Activated B cell treated with CpG ODN at 0.5 μM for 24 hours (primary cell): Measurements from ENCODE around the gene VSX2. TPM values are rescaled to one million over a fixed set of nuclear protein-coding genes. Genes with fewer than 3 reads are reported as not detected.

Experiments
- ATAC-seq: fragments of 200-7000 bp; cut with Tn5 transposase; one replicate; pipeline ENCODE4 v1.10.0; 2021; ENCODE audit warnings: low read depth, mild to moderate bottlenecking, moderate library complexity
- CTCF ChIA-PET: fragments of 350-600 bp; sonication (Branson Sonifier 250); formaldehyde crosslinking; loops from one replicate; lab custom pipeline; 2021; ENCODE audit warnings: antibody characterized with exemption; lab: Charles Lee
- POLR2A ChIA-PET: fragments of 350-600 bp; sonication (Branson Sonifier 250); formaldehyde crosslinking; loops from one replicate; lab custom pipeline; 2021; ENCODE audit warnings: antibody characterized with exemption; lab: Charles Lee
- DNase-seq: peaks from one replicate; pipeline ENCODE4 v3.0.0; 2022
- H3K27ac Mint-ChIP-seq: one replicate; pipeline ENCODE4 v1.8.0; 2020; ENCODE audit warnings: mixed read lengths
- H3K27me3 Mint-ChIP-seq: one replicate; pipeline ENCODE4 v1.8.0; 2021; ENCODE audit warnings: mixed read lengths
- H3K36me3 Mint-ChIP-seq: one replicate; pipeline ENCODE4 v1.8.0; 2021; ENCODE audit warnings: low read depth, mixed read lengths
- H3K4me1 Mint-ChIP-seq: one replicate; pipeline ENCODE4 v1.8.0; 2021; ENCODE audit warnings: mixed read lengths
- H3K4me3 Mint-ChIP-seq: one replicate; pipeline ENCODE4 v1.8.0; 2020; ENCODE audit warnings: mild to moderate bottlenecking, mixed read lengths
- H3K9me3 Mint-ChIP-seq: one replicate; pipeline ENCODE4 v1.8.0; 2020; ENCODE audit warnings: mixed read lengths
- CTCF ChIP-seq: fragments of 200-600 bp; IDR thresholded peaks from one replicate; pipeline ENCODE4 v1.8.0; 2022; ENCODE audit warnings: antibody characterized with exemption, mild to moderate bottlenecking
- intact Hi-C: fragments of 100-400 bp; cut with micrococcal nuclease; formaldehyde crosslinking; loops from one replicate; pipeline ENCODE4 v1.15.1; 2024
- total RNA-seq: library from RNA; stranded (reverse); gene quantifications from 2 replicates; pipeline ENCODE4 v1.2.3, GENCODE V29; 2022

Gene VSX2
- total RNA-seq, 1 donor from 2014 or later: not detected

- H3K27ac Mint-ChIP-seq: no peak overlapping the region
- H3K27me3 Mint-ChIP-seq: peaks cover 25% of the 10 kb centered on the region
- H3K4me3 Mint-ChIP-seq: no peak overlapping the region
- DNase-seq (no peak), ATAC-seq (no peak)
- H3K4me1 Mint-ChIP-seq: peaks cover 2% of the 10 kb centered on the region
- CTCF ChIA-PET: no interaction called here
- POLR2A ChIA-PET: no interaction called here
- intact Hi-C loops: no loop called here
- no peaks in the 10 kb centered on the region for H3K36me3 Mint-ChIP-seq
- no peaks in the 10 kb centered on the region for H3K9me3 Mint-ChIP-seq
- no peak for TF ChIP-seq CTCF
These were observed 17.5 kb upstream of the VSX2 start for GRCh38 chr14:74221741-74222140.

DNA sequence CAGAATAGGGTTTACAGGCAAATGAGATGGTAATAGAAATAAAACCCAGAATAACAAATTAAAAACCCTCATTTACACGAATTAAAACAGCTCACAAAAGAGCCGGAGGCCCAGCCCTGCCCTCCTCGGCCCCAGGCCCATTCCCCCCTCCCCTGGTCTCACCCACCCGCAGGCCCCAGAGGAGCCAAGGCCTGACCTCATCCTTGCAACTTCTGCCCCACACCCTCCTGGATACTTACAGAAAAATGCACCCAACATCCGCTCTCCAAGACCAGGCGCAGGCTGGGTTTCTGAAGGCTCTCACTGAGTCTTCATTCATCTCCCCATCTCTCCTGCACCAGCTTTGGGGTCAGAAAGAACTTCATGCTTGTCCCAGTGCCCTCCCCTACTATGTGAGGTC is 16.2 kb upstream of the VSX2 start:
- TF ChIP-seq CTCF: no peak
- Mint-ChIP-seq H3K27me3 (peaks cover 29% of the 10 kb centered on the region), H3K4me1 (no peaks in the 10 kb centered on the region), H3K27ac (no peak overlapping the region), H3K36me3 (no peaks in the 10 kb centered on the region), H3K9me3 (no peaks in the 10 kb centered on the region), H3K4me3 (no peak overlapping the region)
- CTCF ChIA-PET: no interaction called here
- DNase-seq: no peak
- POLR2A ChIA-PET: no interaction called here
- intact Hi-C loops: no loop called here
- no peak for ATAC-seq

DNA sequence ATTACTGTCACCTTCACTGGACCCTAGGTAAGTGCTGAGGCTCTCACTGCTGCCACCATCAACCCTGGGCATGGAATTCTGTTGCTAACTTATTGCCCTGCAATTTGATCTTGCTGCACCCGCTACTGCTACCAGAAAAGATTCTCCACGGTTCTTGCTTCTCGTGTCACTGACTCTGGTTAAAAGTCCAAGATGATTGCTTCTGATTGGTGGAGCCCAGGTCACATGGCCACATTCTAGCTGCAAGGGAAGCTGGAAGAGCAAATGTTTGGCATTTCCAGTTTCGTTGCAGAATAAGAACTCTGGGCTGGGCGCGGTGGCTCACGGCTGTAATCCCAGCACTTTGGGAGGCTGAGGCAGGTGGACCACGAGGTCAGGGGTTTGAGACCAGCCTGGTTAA is 7.5 kb upstream of the VSX2 start:
- intact Hi-C loops: no loop called here
- no peak for TF ChIP-seq CTCF
- ATAC-seq (no peak), DNase-seq (no peak)
- H3K27ac Mint-ChIP-seq: no peak overlapping the region
- peaks cover 51% of the 10 kb centered on the region for H3K27me3 Mint-ChIP-seq
- no peak overlapping the region for H3K4me3 Mint-ChIP-seq
- peaks cover 7% of the 10 kb centered on the region for H3K9me3 Mint-ChIP-seq
- no peaks in the 10 kb centered on the region for H3K4me1 Mint-ChIP-seq
- ChIA-PET POLR2A (no interaction called here), CTCF (no interaction called here)
- H3K36me3 Mint-ChIP-seq: peaks cover 2% of the 10 kb centered on the region

DNA sequence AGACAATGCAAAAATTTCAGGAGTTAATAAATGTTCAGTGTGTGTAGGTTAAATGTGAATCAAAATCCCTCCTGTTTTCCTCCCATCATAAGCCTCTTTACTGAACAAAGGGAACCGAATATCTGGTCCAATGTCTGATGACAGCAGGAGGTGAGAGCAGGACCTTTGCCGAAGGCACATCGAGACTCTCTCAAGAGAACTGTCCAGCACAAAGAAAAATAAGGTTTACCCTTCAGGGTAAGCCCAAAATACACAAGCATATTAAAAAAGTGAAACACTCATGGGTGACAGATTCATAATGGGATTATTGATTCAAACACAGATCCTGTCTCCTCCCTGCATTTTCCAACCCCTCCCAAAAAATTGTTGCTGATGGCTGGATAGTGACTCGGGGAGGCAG is 4.2 kb upstream of the VSX2 start:
- H3K4me1 Mint-ChIP-seq: peaks cover under 1% of the 10 kb centered on the region
- POLR2A ChIA-PET: no interaction called here
- DNase-seq: no peak
- CTCF ChIA-PET: interaction anchor here (1.4 kb wide), 1 partner anchor 17 kb away, joined by 3 read pairs; no protein-coding TSS in a partner anchor
- H3K27ac Mint-ChIP-seq: no peak overlapping the region
- ATAC-seq: no peak
- TF ChIP-seq CTCF: no peak
- no peak overlapping the region for H3K4me3 Mint-ChIP-seq
- intact Hi-C loops: no loop called here
- peaks cover 7% of the 10 kb centered on the region for H3K9me3 Mint-ChIP-seq
- peaks cover 49% of the 10 kb centered on the region for H3K27me3 Mint-ChIP-seq
- H3K36me3 Mint-ChIP-seq: peaks cover 2% of the 10 kb centered on the region

- intact Hi-C loops: no loop called here
- H3K27ac Mint-ChIP-seq: no peak overlapping the region
- no peaks in the 10 kb centered on the region for H3K36me3 Mint-ChIP-seq
- POLR2A ChIA-PET: interaction anchor here (1.1 kb wide), 1 partner anchor 12 kb away, joined by 4 read pairs; no protein-coding TSS in a partner anchor
- CTCF ChIA-PET: no interaction called here
- no peak overlapping the region for H3K4me3 Mint-ChIP-seq
- no peak for ATAC-seq
- H3K9me3 Mint-ChIP-seq: peaks cover under 1% of the 10 kb centered on the region
- H3K27me3 Mint-ChIP-seq: peaks cover 55% of the 10 kb centered on the region
- peaks cover 24% of the 10 kb centered on the region for H3K4me1 Mint-ChIP-seq
- no peak for DNase-seq
- TF ChIP-seq CTCF: no peak
These were observed 1.8 kb upstream of the VSX2 start for GRCh38 chr14:74237441-74237840.
